ENCODE results near the gene ZMYND11.

Gene ZMYND11

DNA sequence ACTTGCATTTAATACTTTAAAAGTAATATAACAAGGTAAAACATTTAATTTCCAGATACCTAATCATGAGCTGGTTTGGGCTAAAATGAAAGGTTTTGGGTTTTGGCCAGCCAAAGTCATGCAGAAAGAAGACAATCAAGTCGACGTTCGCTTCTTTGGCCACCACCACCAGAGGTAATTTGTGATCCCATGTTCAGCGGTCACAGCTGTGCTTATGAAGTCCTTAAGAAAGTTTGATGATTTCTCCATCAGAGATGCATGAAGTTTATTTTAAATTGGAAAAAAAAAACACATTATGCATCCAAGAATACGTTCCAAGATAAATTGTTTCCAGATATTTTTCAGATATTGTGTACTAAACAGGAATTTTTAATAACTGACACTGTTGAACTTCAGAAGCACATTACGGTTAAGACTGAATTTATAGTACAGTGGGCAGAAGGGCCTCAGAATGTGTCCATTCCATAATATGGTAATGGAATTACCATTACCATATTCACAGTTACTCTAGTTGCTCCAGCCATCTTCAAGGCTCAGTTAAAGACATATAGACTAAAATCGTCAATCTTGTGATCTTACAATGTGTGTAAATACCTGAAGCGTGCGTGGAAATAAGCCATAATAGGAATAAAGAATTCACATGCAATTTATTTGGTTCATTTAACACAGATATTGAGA, 106.8 kb downstream of the ZMYND11 start:
- Histone ChIP-seq H4K20me1 (ENCODE audit: control insufficient read depth, insufficient read depth, low read depth, low read length) (no peaks in the 10 kb centered on the region), H3K9me2 (replicated peaks; ENCODE audit: control insufficient read depth, low read length) (no peaks in the 10 kb centered on the region), H3K27ac (ENCODE audit: low read depth, low read length) (no peak overlapping the region), H3K4me1 (ENCODE audit: control insufficient read depth, low read length) (peaks cover 8% of the 10 kb centered on the region), H3K36me3 (ENCODE audit: control insufficient read depth, low read length) (no peaks in the 10 kb centered on the region), H3K4me3 (ENCODE audit: low read length) (no peak overlapping the region), H3K9me3 (ENCODE audit: control insufficient read depth, insufficient read depth, low read length) (no peaks in the 10 kb centered on the region), H3K4me2 (ENCODE audit: low read length) (no peak overlapping the region), H3K79me2 (ENCODE audit: control insufficient read depth, low read length) (no peaks in the 10 kb centered on the region), H3K27me3 (ENCODE audit: control insufficient read depth, low read length) (no peaks in the 10 kb centered on the region), H3F3A (ENCODE audit: control insufficient read depth, insufficient read depth) (no peaks in the 10 kb centered on the region)
- TF ChIP-seq CTCF (IDR thresholded peaks at IDR 0.05; ENCODE audit: low read depth, low read length, poor library complexity, severe bottlenecking) (no peak), EZH2phosphoT487 (IDR thresholded peaks at IDR 0.05; ENCODE audit: borderline replicate concordance, low read length) (no peak)

- Histone ChIP-seq H3K9me2 (replicated peaks; ENCODE audit: control insufficient read depth, low read length) (no peaks in the 10 kb centered on the region), H3F3A (ENCODE audit: control insufficient read depth, insufficient read depth) (no peaks in the 10 kb centered on the region), H4K20me1 (ENCODE audit: control insufficient read depth, insufficient read depth, low read depth, low read length) (no peaks in the 10 kb centered on the region), H3K4me2 (ENCODE audit: low read length) (no peak overlapping the region), H3K27me3 (ENCODE audit: control insufficient read depth, low read length) (no peaks in the 10 kb centered on the region), H3K36me3 (ENCODE audit: control insufficient read depth, low read length) (no peaks in the 10 kb centered on the region), H3K9me3 (ENCODE audit: control insufficient read depth, insufficient read depth, low read length) (no peaks in the 10 kb centered on the region), H3K79me2 (ENCODE audit: control insufficient read depth, low read length) (no peaks in the 10 kb centered on the region), H3K4me1 (ENCODE audit: control insufficient read depth, low read length) (no peaks in the 10 kb centered on the region), H3K4me3 (ENCODE audit: low read length) (no peak overlapping the region), H3K27ac (ENCODE audit: low read depth, low read length) (no peak overlapping the region)
- TF ChIP-seq EZH2phosphoT487 (IDR thresholded peaks at IDR 0.05; ENCODE audit: borderline replicate concordance, low read length): no peak
- no peak for TF ChIP-seq CTCF (IDR thresholded peaks at IDR 0.05; ENCODE audit: low read depth, low read length, poor library complexity, severe bottlenecking)
Observed at GRCh38 chr10:244227-244626, 109.0 kb downstream of the ZMYND11 start.

DNA sequence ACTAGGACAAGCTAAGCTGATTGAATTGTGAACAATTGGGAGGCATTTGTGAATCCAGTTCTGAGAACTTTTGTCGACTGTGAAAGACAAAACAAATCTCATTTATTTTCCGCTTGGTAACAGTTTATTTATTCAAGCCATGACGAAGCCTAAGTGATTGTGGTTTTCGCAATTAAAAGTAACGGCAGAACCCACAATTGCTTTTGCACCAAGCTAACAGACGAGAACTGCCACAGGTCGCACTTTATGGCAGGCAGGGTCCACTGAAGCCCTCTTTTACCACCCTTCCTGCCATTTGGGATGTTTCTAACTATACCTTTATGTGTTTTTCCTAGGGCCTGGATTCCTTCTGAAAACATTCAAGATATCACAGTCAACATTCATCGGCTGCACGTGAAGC, 111.2 kb downstream of the ZMYND11 start:
- Histone ChIP-seq H4K20me1 (ENCODE audit: control insufficient read depth, insufficient read depth, low read depth, low read length) (no peaks in the 10 kb centered on the region), H3K4me1 (ENCODE audit: control insufficient read depth, low read length) (no peaks in the 10 kb centered on the region), H3K36me3 (ENCODE audit: control insufficient read depth, low read length) (no peaks in the 10 kb centered on the region), H3K4me2 (ENCODE audit: low read length) (no peak overlapping the region), H3K4me3 (ENCODE audit: low read length) (no peak overlapping the region), H3F3A (ENCODE audit: control insufficient read depth, insufficient read depth) (no peaks in the 10 kb centered on the region), H3K27ac (ENCODE audit: low read depth, low read length) (no peak overlapping the region), H3K9me2 (replicated peaks; ENCODE audit: control insufficient read depth, low read length) (no peaks in the 10 kb centered on the region), H3K27me3 (ENCODE audit: control insufficient read depth, low read length) (no peaks in the 10 kb centered on the region), H3K9me3 (ENCODE audit: control insufficient read depth, insufficient read depth, low read length) (no peaks in the 10 kb centered on the region), H3K79me2 (ENCODE audit: control insufficient read depth, low read length) (no peaks in the 10 kb centered on the region)
- TF ChIP-seq CTCF (IDR thresholded peaks at IDR 0.05; ENCODE audit: low read depth, low read length, poor library complexity, severe bottlenecking): no peak
- TF ChIP-seq EZH2phosphoT487 (IDR thresholded peaks at IDR 0.05; ENCODE audit: borderline replicate concordance, low read length): no peak
